Measurements from ENCODE around the gene SH3PXD2B.

GRCh38 chr5:172335721-172336120 lies 118.6 kb downstream of the SH3PXD2B start:
- TF ChIP-seq EZH2 (IDR thresholded peaks at IDR 0.05; ENCODE audit: borderline replicate concordance, insufficient read depth, low read depth, low read length, poor library complexity, severe bottlenecking): no peak
- no peak for TF ChIP-seq CTCF (IDR thresholded peaks at IDR 0.05)

All from B cell (primary cell).